Inflammatory macrophage treated with lipopolysaccharide for 1 hour (primary cell): ENCODE data around the gene TAT.
A peak's percentile ranks its signal among the peaks of the same experiment; 100 is the strongest.
"Not testable (repeated sequence)": the region's sequence is repeated elsewhere in the genome, so short reads cannot be mapped to it uniquely, and the experiment has no call there.

Source experiments
- DNase-seq, 2 donors: peaks; one replicate each; pipeline ENCODE4 v3.0.0-alpha.2; 2020 to 2022

TAT gene

GRCh38 chr16:71576971-71577370, at the start of gene TAT:
TAT (minus strand) TSS chr16:71577092; CDS start chr16:71576415, 677 bp downstream.
- DNase-seq: no peak

GRCh38 chr16:71626018-71626857, 49.3 kb upstream of the TAT start, which contains the start of gene MARVELD3:
MARVELD3 (plus strand) TSS chr16:71626184; CDS start chr16:71626230, 46 bp downstream.
- DNase-seq: no peak

GRCh38 chr16:71625113-71625850, 48.4 kb upstream of the TAT start:
- DNase-seq: no peak

- DNase-seq: no peak
Observed at GRCh38 chr16:71623597-71623996, 46.7 kb upstream of the TAT start.

GRCh38 chr16:71622088-71622487, 45.2 kb upstream of the TAT start:
- no peak for DNase-seq

- DNase-seq: no peak
Observed at GRCh38 chr16:71618429-71618828, 41.5 kb upstream of the TAT start.

GRCh38 chr16:71614956-71615355, 38.1 kb upstream of the TAT start:
- DNase-seq: not testable (repeated sequence)

GRCh38 chr16:71610936-71611871, 34.3 kb upstream of the TAT start:
- peak; percentile 29 to 84 for DNase-seq

GRCh38 chr16:71610447-71610846, 33.6 kb upstream of the TAT start:
- DNase-seq: no peak

- DNase-seq: no peak
Observed at GRCh38 chr16:71609066-71609465, 32.2 kb upstream of the TAT start.

GRCh38 chr16:71600822-71601221, 23.9 kb upstream of the TAT start:
- DNase-seq: no peak

GRCh38 chr16:71598426-71598825, 21.5 kb upstream of the TAT start:
- not testable (repeated sequence) for DNase-seq

GRCh38 chr16:71595340-71595826, 18.5 kb upstream of the TAT start:
- DNase-seq: not testable (repeated sequence)

- DNase-seq: no peak
Observed at GRCh38 chr16:71594000-71594646, 17.2 kb upstream of the TAT start.

- DNase-seq: no peak
Observed at GRCh38 chr16:71593048-71593999, 16.4 kb upstream of the TAT start.

- DNase-seq: no peak
Observed at GRCh38 chr16:71591917-71592316, 15.0 kb upstream of the TAT start.

GRCh38 chr16:71590584-71590983, 13.7 kb upstream of the TAT start:
- no peak for DNase-seq

GRCh38 chr16:71590071-71590470, 13.2 kb upstream of the TAT start:
- not testable (repeated sequence) for DNase-seq

- DNase-seq: not testable (repeated sequence)
Observed at GRCh38 chr16:71589334-71589733, 12.4 kb upstream of the TAT start.

GRCh38 chr16:71585318-71585703, 8.4 kb upstream of the TAT start:
- DNase-seq: no peak
